Erythroblast (primary cell): ENCODE measurements around the gene EGFLAM.

Source experiments
- GATA1 ChIP-seq: IDR thresholded peaks from 2 replicates; pipeline ENCODE4 v1.6.1; 2011; ENCODE audit warnings: low read depth, mild to moderate bottlenecking, control low read depth, low read length, moderate library complexity
- POLR2A ChIP-seq: IDR thresholded peaks from 2 replicates; pipeline ENCODE4 v1.6.1; 2011; ENCODE audit warnings: mild to moderate bottlenecking, low read length

DNA sequence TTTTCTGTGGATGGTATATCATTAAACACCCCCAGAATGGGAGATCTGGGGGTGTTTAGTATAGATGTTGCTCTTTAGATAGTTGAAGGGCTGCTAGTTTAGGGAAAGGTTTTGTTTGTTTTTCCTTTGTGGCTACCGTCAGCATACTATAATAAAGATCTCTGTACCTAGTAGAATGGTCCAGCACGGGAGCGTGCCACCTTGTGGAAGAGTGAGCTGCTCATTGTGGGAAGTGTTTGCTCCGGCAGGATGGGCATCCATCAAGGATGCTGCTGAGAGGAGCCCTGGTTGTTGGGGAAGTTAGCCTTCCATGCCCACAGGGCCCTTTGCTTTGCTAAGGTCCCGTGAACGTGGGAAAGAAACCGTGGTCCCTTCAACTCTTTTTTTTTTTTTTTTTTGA lies 185.0 kb downstream of the EGFLAM start:
- TF ChIP-seq POLR2A (no peak), GATA1 (no peak)
